Stimulated activated CD8-positive, alpha-beta memory T cell treated with anti-CD3 and anti-CD28 coated beads, Interleukin-2, amount 100 ng/mL, for 48 hours (primary cell): ENCODE results near the gene GOLM1.

Experiments
- DNase-seq, 2 donors: peaks; one replicate each; pipeline ENCODE4 v3.0.0-alpha.2; 2020; ENCODE audit warnings: low read depth in 2 of 2

Gene GOLM1

GRCh38 chr9:85984457-85984856 is 114.9 kb downstream of the GOLM1 start:
- no peak for DNase-seq

GRCh38 chr9:85981369-85981768 is 118.0 kb downstream of the GOLM1 start:
- DNase-seq = no peak

GRCh38 chr9:85978496-85978895 is 120.9 kb downstream of the GOLM1 start:
- DNase-seq = no peak
